ENCODE results near the gene RXFP3. TPM values are rescaled to one million over a fixed set of nuclear protein-coding genes. Genes with fewer than 3 reads are reported as not detected.
"Not testable (repeated sequence)": the region's sequence is repeated elsewhere in the genome, so short reads cannot be mapped to it uniquely, and the experiment has no call there.

RXFP3 gene
- total RNA-seq, 4 donors from 2014 or later, result not detected

DNA sequence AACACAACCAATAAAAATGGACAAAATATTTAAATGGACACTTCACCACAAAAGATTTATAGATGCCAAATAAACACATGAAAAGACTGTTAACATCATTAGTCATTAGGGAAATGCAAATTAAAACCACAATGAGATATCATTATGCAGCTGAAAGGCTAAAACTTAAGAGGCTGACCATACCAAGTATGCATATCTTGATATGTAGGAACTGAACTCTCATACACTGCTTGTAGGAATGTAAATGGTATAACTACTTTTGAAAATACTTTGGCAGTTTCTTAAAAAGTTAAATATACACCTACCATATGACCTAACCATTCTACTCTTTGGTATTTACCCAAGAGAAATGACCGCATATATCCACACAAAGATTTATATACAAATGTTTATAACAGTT lies 30.8 kb upstream of the RXFP3 start:
- Histone ChIP-seq H3K36me3 (no peaks in the 10 kb centered on the region), H3K4me1 (no peaks in the 10 kb centered on the region), H3K9me3 (peaks cover 0 to 10% (median 4%) of the 10 kb centered on the region in 4 donors), H3K27me3 (no peaks in the 10 kb centered on the region), H3K27ac (no peak overlapping the region), H3K4me3 (no peak overlapping the region)
- TF ChIP-seq, protein P1, sequence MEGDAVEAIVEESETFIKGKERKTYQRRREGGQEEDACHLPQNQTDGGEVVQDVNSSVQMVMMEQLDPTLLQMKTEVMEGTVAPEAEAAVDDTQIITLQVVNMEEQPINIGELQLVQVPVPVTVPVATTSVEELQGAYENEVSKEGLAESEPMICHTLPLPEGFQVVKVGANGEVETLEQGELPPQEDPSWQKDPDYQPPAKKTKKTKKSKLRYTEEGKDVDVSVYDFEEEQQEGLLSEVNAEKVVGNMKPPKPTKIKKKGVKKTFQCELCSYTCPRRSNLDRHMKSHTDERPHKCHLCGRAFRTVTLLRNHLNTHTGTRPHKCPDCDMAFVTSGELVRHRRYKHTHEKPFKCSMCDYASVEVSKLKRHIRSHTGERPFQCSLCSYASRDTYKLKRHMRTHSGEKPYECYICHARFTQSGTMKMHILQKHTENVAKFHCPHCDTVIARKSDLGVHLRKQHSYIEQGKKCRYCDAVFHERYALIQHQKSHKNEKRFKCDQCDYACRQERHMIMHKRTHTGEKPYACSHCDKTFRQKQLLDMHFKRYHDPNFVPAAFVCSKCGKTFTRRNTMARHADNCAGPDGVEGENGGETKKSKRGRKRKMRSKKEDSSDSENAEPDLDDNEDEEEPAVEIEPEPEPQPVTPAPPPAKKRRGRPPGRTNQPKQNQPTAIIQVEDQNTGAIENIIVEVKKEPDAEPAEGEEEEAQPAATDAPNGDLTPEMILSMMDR (IDR thresholded peaks at IDR 0.05), result no peak
- TF ChIP-seq POLR2A (IDR thresholded peaks at IDR 0.05), result no peak
- no peak for DNase-seq

DNA sequence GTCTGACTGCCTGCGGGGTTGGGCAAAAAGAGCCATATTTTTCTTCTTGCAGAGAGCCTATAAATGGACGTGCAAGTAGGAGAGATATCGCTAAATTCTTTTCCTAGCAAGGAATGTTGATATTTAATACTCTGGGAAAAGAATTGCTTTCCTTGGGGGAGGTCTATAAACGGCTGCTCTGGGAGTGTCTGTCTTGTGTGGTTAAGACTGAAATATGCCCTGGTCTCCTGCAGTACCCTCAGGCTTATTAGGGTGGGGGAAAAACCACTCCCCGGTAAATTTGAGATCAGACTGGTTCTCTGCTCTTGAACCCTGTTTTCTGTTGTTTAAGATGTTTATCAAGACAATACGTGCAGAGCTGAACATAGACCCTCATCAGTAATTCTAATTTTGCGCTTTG lies 29.9 kb upstream of the RXFP3 start:
- H3K27ac ChIP-seq, H3K9me3 ChIP-seq, H3K36me3 ChIP-seq, H3K27me3 ChIP-seq, H3K4me3 ChIP-seq, H3K4me1 ChIP-seq, DNase-seq: not testable (repeated sequence)

DNA sequence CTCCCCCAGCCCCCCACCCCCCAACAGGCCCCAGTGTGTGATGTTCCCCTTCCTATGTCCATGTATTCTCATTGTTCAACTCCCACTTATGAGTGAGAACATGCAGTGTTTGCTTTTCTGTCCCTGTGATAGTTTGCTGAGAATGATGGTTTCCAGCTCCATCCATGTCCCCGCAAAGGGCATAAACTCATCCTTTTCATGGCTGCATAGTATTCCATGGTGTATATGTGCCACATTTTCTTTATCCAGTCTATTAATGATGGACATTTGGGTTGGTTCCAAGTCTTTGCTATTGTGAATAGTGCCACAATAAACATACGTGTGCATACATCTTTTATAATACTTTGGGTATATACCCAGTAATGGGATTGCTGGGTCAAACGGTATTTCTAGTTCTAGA lies 21.3 kb upstream of the RXFP3 start:
- H3K9me3 ChIP-seq, H3K4me3 ChIP-seq, H3K27ac ChIP-seq, H3K4me1 ChIP-seq, H3K27me3 ChIP-seq, H3K36me3 ChIP-seq, DNase-seq: not testable (repeated sequence)

- TF ChIP-seq, protein P1 (IDR thresholded peaks at IDR 0.05), result no peak
- no peak for TF ChIP-seq POLR2A (IDR thresholded peaks at IDR 0.05)
- no peak for DNase-seq
- Histone ChIP-seq H3K4me1 (no peaks in the 10 kb centered on the region), H3K27ac (no peak overlapping the region), H3K27me3 (no peaks in the 10 kb centered on the region), H3K9me3 (no peaks in the 10 kb centered on the region), H3K36me3 (no peaks in the 10 kb centered on the region), H3K4me3 (no peak overlapping the region)
Measured at GRCh38 chr5:33921002-33921401, 15.2 kb upstream of the RXFP3 start.

DNA sequence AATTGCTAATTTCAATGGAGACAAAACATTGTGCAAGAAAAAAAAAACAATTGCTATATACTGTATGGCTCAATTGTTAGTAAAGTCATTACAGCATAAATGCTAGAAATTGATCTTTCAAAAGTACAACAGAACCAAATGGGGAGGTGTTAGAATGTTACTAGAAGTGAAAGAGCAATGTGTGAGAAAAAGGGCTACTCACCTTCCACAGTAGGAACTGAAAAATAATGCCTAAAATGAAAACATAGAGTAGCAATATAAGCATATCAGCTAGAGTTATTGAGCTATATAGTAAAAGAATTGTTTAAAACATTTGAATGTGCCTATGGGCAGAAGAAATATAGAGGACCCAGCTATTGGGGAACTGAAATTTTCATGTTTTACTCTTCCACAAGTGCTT lies 10.9 kb upstream of the RXFP3 start:
- Histone ChIP-seq H3K9me3 (no peaks in the 10 kb centered on the region), H3K27me3 (no peaks in the 10 kb centered on the region), H3K4me3 (no peak overlapping the region), H3K4me1 (no peaks in the 10 kb centered on the region), H3K36me3 (no peaks in the 10 kb centered on the region), H3K27ac (no peak overlapping the region)
- DNase-seq, result no peak
- TF ChIP-seq, protein P1 (IDR thresholded peaks at IDR 0.05), result no peak
- no peak for TF ChIP-seq POLR2A (IDR thresholded peaks at IDR 0.05)

DNA sequence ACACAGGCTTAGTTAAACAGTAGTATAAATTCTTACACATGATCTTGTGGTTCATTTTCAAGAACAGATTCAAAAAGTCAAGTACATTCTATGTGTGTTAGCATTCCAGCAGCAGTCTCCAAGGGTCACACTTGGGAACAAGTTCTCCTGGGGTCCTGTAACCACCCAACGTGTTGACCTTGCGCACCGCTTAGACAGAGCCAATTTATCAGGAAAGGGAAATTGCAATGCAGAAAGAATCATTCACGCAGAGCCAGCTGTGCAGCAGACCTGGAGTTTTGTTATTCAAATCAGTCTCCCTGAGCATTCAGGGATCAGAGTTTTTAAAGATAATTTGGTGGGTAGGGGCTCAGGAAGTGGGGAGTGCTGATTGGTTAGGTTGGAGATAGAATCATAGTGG lies 8.5 kb upstream of the RXFP3 start:
- Histone ChIP-seq H3K36me3 (no peaks in the 10 kb centered on the region), H3K27me3 (no peaks in the 10 kb centered on the region), H3K4me1 (no peaks in the 10 kb centered on the region), H3K27ac (no peak overlapping the region), H3K9me3 (no peaks in the 10 kb centered on the region), H3K4me3 (no peak overlapping the region)
- DNase-seq, result no peak
- no peak for TF ChIP-seq POLR2A (IDR thresholded peaks at IDR 0.05)
- TF ChIP-seq, protein P1 (IDR thresholded peaks at IDR 0.05), result no peak

GRCh38 chr5:33928283-33928682 lies 7.9 kb upstream of the RXFP3 start:
- H3K9me3 ChIP-seq, result no peaks in the 10 kb centered on the region
- H3K4me1 ChIP-seq, result no peaks in the 10 kb centered on the region
- TF ChIP-seq, protein P1 (IDR thresholded peaks at IDR 0.05), result no peak
- TF ChIP-seq POLR2A (IDR thresholded peaks at IDR 0.05), result no peak
- no peak for DNase-seq
- no peak overlapping the region for H3K27ac ChIP-seq
- no peaks in the 10 kb centered on the region for H3K27me3 ChIP-seq
- no peak overlapping the region for H3K4me3 ChIP-seq
- no peaks in the 10 kb centered on the region for H3K36me3 ChIP-seq

All from Peyer's patch (tissue), 4 donors.